Dermis microvascular lymphatic vessel endothelial cell (primary cell): ENCODE data around the gene GTF2F2. TPM values are rescaled to one million over a fixed set of nuclear protein-coding genes. Genes with fewer than 3 reads are reported as not detected.

Experiments used
- DNase-seq, 2 donors: peaks; one replicate each; pipeline versions ENCODE4 v3.0.0 to v3.0.0-alpha.2; 2010; ENCODE audit warnings: low read depth in 2 of 2
- total RNA-seq: library from RNA; depleted of rRNA; stranded (reverse); fragments of >200 nt; gene quantifications from 2 replicates; pipeline ENCODE4 v1.2.1, GENCODE V29; 2014

Gene GTF2F2
- 11.6 and 15.0 TPM in 2 replicates for total RNA-seq

GRCh38 chr13:45119991-45120864, at the start of gene GTF2F2:
GTF2F2 (plus strand) TSS chr13:45120510; CDS start chr13:45120656, 146 bp downstream.
- peak; percentile 82 to 92 for DNase-seq

GRCh38 chr13:45073809-45074208, 46.5 kb upstream of the GTF2F2 start:
- no peak for DNase-seq

DNA sequence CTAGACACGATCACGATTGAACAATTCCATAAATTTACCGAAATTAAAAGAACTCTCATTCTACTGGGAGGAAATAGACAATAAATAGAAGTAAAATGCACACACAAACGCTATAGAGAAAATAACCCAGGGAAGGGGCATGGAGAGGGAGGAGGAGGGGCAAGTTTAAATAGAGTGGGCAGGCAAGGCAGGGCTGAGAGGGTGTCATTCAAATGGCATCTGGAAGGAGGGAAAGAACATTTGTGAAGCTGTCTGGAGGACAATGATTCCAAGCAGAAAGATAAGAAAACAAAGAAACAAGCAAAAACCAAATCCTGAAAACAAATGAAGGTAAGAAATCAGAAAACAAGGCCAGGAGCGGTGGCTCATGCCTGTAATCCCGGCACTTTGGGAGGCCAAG, 45.6 kb upstream of the GTF2F2 start:
- no peak for DNase-seq

DNA sequence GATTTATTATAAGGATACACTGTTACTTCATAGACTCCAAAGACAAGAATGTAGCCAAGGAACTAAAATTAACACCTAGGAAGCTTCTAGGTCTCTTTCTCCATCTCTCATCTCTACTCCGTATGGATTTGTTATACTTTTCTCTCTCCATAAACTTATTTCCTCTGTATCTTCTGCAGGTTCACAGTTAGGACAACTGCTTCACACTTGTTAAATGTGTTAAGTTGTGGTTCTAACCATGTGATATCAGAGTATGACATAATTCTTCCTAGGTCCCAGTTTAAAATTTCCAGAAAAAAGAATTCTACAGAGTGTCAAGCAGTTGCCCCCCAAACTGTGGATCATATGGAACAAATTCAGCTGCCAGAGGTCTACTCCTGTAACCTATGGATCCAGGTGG, 42.3 kb upstream of the GTF2F2 start:
- no peak for DNase-seq

DNA sequence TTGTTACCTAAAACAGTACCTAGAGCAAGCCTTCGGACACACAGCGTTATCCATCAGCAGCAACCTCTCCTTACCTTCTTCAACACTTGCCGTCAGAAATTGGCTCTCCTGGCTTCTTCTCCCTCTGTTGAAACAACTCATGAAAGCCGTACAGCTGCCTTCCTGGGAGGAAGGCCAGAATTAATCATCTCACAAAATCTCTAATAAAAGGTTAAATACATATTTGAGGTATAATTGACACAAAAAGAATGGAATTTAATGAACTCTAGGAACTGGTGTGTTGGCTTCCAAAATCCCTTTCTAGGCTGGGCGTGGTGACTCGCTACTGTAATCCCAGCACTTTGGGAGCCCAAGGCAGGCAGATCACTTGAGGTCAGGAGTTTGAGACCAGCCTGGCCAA, 37.3 kb upstream of the GTF2F2 start:
- DNase-seq: no peak

DNA sequence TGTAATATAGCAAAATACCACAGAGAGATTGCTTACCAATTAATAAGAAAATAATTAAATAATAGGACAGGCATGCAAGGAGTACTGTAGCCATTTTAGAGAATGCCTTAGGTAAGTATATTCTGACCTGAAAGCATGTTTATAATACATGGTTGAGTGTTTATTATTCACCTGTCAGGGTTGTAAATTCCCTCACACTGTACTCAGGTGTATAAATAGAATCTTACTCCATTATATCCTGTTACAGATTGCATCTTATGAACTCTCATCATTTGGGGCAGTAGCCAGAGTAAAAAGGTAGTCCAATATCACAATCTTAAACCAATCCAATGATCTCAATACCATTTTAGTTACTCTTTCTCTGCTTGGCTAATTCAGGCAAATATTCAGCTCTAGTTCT, 35.8 kb upstream of the GTF2F2 start:
- no peak for DNase-seq

DNA sequence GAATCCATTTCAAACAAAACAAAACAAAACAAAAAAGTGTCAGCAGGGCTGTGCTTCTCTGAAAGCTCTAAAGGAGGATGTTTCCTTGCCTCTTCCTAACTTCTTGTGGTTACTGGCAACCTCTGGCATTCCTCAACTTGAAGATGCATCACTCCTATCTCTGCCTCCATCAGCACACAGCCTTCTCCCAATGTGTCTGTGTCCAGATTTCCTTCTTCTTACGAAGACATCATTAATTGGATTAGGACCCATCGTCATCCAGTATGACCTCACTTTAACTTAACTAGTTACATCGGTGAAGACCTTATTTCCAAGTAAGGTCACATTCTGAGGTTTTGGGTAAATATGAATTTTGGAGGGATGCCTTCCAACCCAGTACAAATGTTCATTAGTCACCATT, 33.8 kb upstream of the GTF2F2 start:
- DNase-seq: no peak

- DNase-seq: no peak
Observed at GRCh38 chr13:45092663-45093062, 27.6 kb upstream of the GTF2F2 start.

DNA sequence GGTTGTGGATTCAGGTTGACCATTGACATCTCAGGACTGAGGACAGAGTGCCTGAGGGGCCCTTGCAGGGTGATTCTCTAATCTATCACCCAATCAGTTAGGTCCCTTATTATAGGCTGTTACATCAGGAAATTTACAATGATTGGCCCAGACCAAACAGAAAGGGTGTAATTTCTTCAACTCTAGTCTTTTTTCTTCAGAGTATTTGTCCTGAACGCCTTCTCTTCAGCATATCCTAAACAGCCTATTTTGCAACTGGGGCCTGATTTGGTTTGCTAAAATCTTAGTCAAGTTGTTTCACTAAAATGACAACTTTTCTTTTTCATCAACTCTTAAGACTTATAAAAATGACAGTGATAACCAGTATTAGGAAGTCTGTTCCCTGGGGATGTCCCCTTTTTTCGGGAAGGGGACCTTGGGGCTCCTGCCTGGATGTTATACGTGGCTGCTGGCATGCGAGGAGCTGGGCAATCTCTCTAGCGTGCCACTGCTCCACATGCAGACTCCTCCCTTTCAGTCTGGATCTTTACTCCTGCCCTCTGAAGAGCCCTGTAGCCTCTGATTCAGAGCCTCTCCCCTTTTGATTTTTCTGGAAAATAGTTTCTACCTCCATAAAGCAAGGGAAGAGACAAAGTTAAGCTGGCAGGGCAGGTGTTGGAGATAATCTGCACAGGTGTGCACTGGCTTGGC, 19.6 kb upstream of the GTF2F2 start:
- no peak for DNase-seq

DNA sequence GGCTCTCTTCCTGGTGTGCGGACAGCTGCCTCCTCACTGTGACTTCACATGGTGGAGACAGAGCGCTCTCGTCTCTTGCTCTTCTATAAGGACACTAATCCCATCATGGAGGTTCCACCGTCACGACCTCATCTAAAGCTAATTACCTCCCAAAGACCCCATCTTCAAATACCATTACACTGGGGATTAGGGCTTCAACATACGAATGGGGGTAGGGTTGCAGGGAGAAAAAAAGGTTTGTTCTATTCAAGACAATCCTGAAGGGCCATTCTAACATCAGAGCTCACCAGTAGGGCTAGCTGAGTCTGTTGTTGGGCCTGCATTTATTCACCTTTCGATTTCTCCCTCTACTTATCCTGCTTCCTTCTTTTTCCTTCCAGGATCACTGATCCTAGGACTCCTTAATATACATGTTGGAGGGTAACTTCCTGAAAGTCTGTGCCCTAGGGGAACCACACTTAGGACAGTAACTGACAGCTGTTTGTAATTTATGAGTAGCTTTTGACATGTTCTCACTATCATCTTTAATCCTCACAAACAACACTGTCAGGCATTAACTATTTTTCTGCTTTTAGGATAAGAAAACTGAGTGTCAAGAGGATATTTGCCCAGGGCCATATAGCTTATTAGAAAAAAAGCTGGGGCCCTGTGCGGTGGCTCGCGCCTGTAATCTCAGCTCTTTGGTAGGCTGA, 18.8 kb upstream of the GTF2F2 start:
- DNase-seq: no peak

GRCh38 chr13:45102136-45102507, 18.2 kb upstream of the GTF2F2 start:
- no peak for DNase-seq

DNA sequence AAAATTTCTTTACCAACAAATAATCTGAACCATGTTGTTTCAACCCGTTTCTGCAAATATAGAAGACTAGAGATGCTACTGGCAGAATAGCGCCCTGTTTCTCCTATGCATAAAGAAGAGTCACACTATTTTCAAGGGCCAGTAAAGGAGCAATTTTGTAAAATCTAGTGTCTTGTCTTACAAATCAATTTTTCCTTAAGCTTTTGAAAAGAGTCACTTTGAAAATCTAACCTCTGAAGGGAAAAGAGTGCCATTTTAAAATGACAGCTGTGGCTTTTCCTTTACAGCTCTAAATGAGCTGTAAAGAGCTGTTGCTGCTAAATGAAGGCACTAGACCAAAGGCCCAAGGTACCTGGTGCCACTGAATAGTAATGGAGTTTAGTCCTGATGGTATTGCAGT, 16.9 kb upstream of the GTF2F2 start:
- DNase-seq: no peak

GRCh38 chr13:45104261-45104660, 16.0 kb upstream of the GTF2F2 start:
- no peak for DNase-seq

DNA sequence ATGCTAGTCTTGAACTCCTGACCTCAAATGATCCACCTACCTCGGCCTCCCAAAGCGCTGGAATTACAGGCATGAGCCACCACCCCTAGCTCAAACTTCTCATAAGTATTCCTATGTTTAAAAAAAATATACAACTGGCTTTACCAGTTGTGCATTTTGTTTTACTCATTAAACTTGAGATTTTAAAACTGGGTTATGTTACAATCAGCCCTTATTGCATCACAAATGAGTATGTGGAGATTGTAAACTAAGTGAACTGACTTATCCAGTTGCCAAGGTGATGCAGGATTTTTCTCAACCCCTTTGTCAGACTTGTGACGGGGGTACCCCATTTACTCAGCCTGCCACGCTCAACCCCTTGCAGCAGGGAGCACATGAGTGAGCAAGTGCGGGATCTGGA, 14.4 kb upstream of the GTF2F2 start:
- DNase-seq: no peak

DNA sequence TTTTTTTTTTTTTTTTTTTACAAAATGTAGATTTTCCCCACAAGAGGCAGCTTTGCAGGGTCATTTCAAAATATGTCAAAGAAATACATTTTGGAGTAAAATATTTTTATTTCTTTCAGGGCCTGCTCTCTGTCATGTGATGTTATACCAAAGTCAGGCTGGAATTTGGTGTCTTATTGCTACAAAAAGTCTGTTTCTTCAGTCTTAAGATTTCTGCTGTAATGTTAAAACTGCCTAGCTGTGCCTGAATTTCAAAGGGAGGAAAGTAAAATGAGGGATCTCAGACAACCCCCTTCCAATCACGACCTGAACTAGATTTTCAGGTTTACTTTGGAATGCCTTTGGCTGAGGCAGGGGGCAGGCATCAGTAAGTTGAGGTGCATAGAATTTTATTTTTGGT, 12.8 kb upstream of the GTF2F2 start:
- DNase-seq: no peak

DNA sequence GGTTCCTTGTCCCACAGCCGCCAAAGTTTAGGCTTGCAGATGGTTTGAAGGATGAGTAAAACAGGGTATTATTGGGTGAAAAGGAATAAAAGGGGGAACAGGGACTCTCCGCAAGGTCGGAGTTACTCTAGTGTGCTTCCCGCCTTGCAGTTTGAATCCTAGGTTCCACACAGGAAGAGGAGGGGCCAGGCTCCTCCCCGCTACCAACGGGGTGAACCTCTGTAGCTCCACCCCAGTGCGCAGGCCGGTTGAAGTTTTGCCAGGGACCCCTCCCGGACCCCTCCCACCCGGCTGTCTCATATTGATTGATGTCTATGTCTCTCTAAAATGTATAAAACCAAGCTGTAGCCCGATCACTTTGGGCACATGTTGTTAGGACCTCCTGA, 11.6 kb upstream of the GTF2F2 start:
- no peak for DNase-seq

DNA sequence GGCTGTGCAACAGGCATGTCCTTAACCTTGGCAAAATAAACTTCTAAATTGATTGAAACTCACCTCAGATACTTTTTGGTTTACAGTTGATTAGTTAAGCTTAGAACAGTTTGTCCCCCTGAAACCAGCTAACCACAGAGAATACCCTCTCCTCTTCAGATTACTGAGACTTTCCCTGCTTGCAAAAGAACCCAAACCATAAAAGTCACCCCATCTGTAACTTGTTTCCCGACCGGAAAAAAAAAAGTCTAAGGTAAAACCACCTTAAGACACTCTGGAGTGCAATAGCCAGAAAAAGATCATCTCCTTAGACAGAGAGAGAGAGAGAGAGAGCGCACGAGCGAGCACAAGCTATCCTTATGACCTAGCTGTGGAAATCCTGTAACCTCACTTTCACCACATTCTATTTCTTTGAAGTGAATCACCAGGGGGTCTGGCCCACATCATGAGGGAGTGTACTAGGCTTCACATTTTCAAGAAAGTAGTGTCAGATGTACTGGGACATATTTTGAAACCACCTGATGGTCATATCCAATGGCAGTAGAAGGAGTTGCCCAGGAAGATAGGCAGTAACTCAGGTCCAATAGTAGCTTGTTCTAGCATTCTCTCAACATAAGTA, 11.1 kb upstream of the GTF2F2 start:
- DNase-seq: no peak

GRCh38 chr13:45113233-45114224, 6.8 kb upstream of the GTF2F2 start:
- no peak for DNase-seq

- peak; percentile 0 to 37 for DNase-seq
Observed at GRCh38 chr13:45119469-45119990, 780 bp upstream of the GTF2F2 start.
